Uterus (tissue), 2 donors: Measurements from ENCODE around the gene C1orf52.

ENCODE experiments used
- CTCF ChIP-seq, 4 experiments: fragments of 200-600 bp in 2 of 4; fragments of 450-650 bp in 2 of 4; sonication (generic) in 2 of 4; IDR thresholded peaks; one replicate each; pipeline ENCODE4 v1.5.1; 2016 to 2019; ENCODE audit warnings: antibody characterized with exemption in 4 of 4, mild to moderate bottlenecking in 2 of 4, moderate library complexity in 1 of 4
- POLR2A ChIP-seq, 2 donors: fragments of 450-650 bp; IDR thresholded peaks; one replicate each; pipeline ENCODE4 v1.6.1; 2016; ENCODE audit warnings: antibody characterized with exemption in 2 of 2, mild to moderate bottlenecking in 1 of 2, moderate library complexity in 1 of 2

- no peak for TF ChIP-seq CTCF (IDR thresholded peaks at IDR 0.05)
- TF ChIP-seq POLR2A (IDR thresholded peaks at IDR 0.05), result no peak
Measured at GRCh38 chr1:85280636-85281035, 21.2 kb upstream of the C1orf52 start.
